Measurements from ENCODE around the gene TTPAL.
A peak's percentile ranks its signal among the peaks of the same experiment; 100 is the strongest.

Gene TTPAL

DNA sequence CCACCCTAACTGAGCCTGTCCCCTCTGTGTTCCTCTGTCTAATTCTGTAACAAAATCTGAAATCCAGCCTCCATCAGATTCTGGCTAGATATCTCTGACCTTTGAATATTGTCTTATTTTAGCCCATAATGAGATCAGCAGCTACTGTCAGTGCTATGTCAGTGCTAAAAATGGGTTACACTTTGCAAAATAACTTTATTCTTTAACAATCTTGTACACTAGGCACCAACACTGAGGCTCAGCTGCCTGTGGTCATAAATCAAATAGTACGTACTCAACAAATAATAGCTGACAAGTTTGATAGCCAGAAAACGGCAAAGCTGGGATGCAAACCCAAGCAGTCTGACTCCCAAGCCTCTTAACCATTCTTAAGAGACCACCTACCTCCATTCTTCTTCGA lies 22.1 kb downstream of the TTPAL start:
- DNase-seq (ENCODE audit: low read depth in 2 of 2) = no peak

DNA sequence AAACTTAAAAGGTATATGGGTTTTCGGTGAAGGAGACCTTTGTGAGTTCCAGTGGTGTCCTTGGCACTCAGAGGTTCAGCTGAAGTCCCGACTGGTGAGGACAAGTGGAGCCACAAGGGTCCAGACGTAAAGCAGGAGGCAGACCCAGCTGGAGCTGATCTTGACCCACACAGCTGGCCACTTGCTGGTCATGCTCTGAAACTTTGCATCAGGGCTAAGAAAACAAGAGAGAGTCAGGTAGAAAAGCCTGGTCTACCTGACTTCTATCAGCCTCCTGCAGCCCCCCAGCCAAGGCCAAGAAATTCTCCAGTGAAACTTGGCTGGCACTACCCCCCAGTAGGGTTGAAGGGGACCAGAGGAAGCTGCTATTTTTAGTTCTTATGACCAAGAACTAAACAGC lies 24.5 kb downstream of the TTPAL start:
- DNase-seq (ENCODE audit: low read depth in 2 of 2) = no peak

DNA sequence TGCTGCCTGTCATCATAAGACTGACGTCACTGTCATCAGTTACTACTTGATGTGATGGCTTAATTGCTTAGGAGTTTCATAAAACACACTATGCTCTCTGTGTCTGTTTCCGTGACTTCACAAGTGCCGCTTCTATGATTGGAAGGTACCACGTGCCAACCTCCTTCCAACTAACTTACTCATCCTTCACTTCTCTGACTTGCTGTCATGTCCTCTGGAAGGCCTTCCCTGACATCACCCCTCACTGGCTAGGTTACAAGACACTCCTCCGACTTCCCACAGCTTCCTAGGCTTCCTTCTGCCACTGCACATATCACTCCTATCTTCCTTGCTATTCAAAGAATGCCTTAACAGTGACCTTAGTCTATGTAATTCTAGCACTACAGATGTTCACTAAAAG lies 25.8 kb downstream of the TTPAL start:
- DNase-seq (ENCODE audit: low read depth in 2 of 2) = no peak

- no peak for DNase-seq (ENCODE audit: low read depth in 2 of 2)
Measured at GRCh38 chr20:44502968-44503367, 27.3 kb downstream of the TTPAL start.

GRCh38 chr20:44504402-44505307 lies 29.0 kb downstream of the TTPAL start:
- DNase-seq (ENCODE audit: low read depth in 2 of 2) = no peak

DNA sequence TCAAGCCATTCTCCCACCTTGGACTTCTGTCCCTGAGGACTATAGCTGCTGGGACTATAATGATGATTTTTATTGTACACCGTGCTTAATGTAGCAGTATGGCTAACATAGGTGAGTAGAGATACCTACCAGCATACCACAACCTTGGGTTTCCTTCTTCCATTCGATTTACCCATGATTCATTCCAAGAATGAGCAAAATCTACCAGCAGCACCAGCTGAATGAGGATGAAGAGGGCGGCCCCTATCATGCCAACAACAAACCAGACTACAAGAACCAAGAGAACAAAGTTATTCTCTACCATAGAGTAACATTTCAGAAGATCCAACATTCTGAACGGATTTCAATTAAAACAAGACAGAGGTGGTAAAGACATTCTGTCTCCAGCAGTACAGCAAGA lies 34.1 kb downstream of the TTPAL start:
- DNase-seq (ENCODE audit: low read depth in 2 of 2) = no peak

DNA sequence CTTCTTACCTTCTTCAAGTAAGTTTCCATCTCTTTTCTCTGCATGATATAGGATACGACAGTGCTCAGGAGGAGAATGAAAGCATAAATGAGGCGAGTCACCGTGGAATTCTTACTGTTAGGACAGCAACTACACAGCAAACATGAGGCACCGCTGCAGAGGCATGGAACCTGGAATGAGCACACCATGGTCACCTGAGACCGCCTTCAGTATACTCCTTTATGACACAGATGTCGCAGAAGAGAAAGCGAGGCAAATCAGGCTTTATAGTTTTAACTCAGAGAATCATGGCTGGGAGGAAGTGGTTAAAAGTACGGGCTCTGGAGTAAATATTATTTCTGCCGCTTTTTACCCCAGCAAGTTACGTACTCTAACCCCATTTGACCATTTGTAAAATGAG lies 38.2 kb downstream of the TTPAL start:
- DNase-seq (ENCODE audit: low read depth in 2 of 2) = no peak

DNA sequence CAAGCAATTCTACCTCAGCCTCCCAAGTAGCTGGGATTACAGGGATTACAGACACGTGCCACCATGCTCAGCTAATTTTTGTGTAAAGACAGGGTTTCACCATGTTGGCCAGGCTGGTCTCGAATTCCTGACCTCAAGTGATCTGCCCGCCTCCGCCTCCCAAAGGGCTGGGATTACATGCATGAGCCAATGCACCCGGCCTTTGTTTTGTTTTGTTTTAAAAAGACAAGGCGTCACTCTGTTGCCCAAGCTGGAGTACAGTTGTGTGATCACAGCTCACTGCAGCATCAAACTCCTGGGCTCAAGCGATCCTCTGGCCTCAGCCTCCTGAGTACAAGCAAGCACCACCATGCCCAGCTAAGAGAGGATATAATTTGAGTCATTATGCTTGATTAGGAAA lies 40.8 kb downstream of the TTPAL start:
- DNase-seq (ENCODE audit: low read depth in 2 of 2) = no peak

DNA sequence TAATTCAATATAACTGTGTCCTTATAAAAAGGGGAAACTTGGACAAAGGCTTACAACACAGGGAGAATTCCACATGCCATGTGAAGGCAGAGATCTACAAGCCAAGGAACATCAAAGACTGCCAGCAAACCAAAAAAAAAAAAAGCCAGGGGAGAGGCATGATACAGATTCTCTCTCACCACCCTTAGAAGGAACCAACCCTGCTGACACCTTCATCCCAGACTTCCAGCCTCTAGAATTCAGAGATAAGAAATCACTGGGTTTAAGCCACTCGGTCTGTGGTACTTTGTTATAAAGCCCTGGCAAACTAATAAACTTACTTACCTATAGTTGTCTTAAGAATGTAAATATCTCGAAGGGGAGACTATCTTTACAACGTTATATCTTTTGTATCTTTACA lies 41.8 kb downstream of the TTPAL start:
- no peak for DNase-seq (ENCODE audit: low read depth in 2 of 2)

DNA sequence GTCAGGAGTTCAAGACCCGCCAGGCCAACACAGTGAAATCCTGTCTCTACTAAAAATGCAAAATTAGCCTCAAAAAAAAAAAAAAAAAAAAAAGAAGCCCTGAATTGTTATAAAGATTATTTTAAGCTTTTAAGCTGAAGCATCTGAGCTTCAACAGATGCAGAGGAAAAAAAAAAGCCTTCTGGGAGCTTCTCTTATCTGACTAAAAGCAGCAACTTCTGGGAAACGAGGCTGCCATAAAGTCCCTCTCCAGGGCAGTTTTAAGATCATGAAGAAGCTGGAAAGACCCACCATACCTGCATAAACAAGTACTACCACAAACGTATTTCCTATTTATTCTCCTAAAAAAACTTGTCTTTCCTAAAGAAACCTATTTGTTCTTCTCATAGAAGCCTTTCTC lies 42.6 kb downstream of the TTPAL start:
- no peak for DNase-seq (ENCODE audit: low read depth in 2 of 2)

GRCh38 chr20:44520881-44521280 lies 45.2 kb downstream of the TTPAL start:
- no peak for DNase-seq (ENCODE audit: low read depth in 2 of 2)

- DNase-seq (ENCODE audit: low read depth in 2 of 2) = peak; percentile 92 to 95
Measured at GRCh38 chr20:44521484-44522481, 46.1 kb downstream of the TTPAL start, which contains the start of gene SERINC3. Gene SERINC3, minus strand, starts transcription at chr20:44522070. Its CDS starts 119 bp downstream, at chr20:44521951.

GRCh38 chr20:44522841-44523240 lies 47.2 kb downstream of the TTPAL start:
- no peak for DNase-seq (ENCODE audit: low read depth in 2 of 2)

DNA sequence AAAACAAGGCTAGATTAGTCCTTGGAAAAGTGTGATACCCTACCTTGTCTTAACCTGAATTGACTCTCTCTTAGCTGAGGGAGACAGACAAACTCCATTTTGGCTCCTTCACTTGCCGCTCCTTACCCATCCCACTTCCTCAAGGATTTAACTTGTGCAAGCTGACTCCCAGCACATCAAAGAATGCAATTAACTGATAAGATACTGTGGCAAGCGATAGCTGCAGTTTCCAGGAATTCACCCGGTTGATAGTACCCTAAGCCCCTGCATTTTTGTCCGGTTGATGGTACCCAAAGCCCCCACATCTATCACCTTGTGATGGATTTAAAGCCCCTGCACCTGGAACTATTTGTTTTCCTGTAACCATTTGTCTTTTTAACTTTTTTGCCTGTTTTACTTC lies 48.1 kb downstream of the TTPAL start:
- no peak for DNase-seq (ENCODE audit: low read depth in 2 of 2)

DNA sequence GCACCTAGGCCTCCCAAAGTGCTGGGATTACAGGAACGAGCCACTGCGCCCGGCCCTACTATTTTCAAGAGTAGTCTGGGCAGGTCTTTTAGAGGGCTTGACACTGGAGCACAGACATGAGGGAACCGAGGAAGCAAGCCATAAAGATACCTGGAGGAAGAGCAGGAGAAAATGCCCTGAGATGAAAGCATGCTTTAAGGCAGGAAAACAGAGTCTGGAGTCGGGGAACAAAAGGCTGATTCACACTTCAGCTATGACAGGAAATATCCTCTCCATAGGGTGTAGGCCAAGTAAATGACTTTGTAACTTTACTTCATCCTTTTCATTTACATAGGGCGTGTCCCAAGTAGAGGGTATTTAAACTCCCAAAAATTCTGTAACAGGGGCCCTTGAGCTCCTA lies 50.5 kb downstream of the TTPAL start:
- no peak for DNase-seq (ENCODE audit: low read depth in 2 of 2)

- DNase-seq (ENCODE audit: low read depth in 2 of 2) = no peak
Measured at GRCh38 chr20:44527716-44528199, 52.1 kb downstream of the TTPAL start.

DNA sequence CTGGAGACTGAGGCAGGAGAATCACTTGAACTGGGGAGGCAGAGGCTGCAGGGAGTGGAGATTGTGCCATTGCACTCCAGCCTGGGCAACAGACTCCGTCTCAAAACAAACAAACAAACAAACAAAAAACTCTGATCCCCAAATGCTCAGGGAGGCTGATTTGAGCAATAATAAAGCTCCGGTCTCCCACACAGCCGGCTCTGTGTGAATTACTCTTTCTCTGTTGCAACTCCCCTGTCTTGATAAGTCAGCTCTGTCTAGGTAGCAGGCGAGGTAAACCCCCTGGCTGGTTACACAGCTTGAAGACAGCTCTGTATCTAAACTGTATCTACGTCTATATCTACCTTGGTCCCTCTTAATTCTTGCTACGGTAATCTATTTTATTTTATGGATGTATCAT lies 52.6 kb downstream of the TTPAL start:
- DNase-seq (ENCODE audit: low read depth in 2 of 2) = no peak

- no peak for DNase-seq (ENCODE audit: low read depth in 2 of 2)
Measured at GRCh38 chr20:44532259-44532980, 56.7 kb downstream of the TTPAL start.

GRCh38 chr20:44532981-44533331 lies 57.3 kb downstream of the TTPAL start:
- no peak for DNase-seq (ENCODE audit: low read depth in 2 of 2)

GRCh38 chr20:44533928-44534327 lies 58.3 kb downstream of the TTPAL start:
- no peak for DNase-seq (ENCODE audit: low read depth in 2 of 2)

- DNase-seq (ENCODE audit: low read depth in 2 of 2) = no peak
Measured at GRCh38 chr20:44536175-44536574, 60.5 kb downstream of the TTPAL start.

- no peak for DNase-seq (ENCODE audit: low read depth in 2 of 2)
Measured at GRCh38 chr20:44537993-44538392, 62.3 kb downstream of the TTPAL start.

Data from stimulated activated CD4-positive, alpha-beta T cell treated with anti-CD3 and anti-CD28 coated beads, Interleukin-12 subunit alpha, Interleukin-12 subunit beta, amount 100 ng/mL, for 24 hours (primary cell).